DOHH2 (cell line): ENCODE data around the gene SLC2A4.

Experiments
- H3F3A ChIP-seq: fragments of 200-600 bp; sonication (generic), shearing (Covaris generic); 2 replicates; pipeline ENCODE4 v1.6.0; 2016; ENCODE audit warnings: antibody characterized with exemption, mild to moderate bottlenecking; ENCODE audit not compliant: control insufficient read depth, insufficient read depth
- H3K27ac ChIP-seq: fragments of 200-600 bp; sonication (generic); 2 replicates; pipeline ENCODE4 v1.5.1; 2014; ENCODE audit warnings: low read depth, mild to moderate bottlenecking, low read length, moderate library complexity
- H3K27me3 ChIP-seq: fragments of 200-600 bp; sonication (generic); 2 replicates; pipeline ENCODE4 v1.6.1; 2014; ENCODE audit warnings: mild to moderate bottlenecking, low read length, mixed read lengths; ENCODE audit not compliant: control insufficient read depth
- H3K36me3 ChIP-seq: fragments of 200-600 bp; sonication (generic); 2 replicates; pipeline ENCODE4 v1.6.1; 2014; ENCODE audit warnings: mild to moderate bottlenecking, low read length, moderate library complexity, mixed read lengths; ENCODE audit not compliant: control insufficient read depth
- H3K4me1 ChIP-seq: fragments of 200-600 bp; sonication (generic); 2 replicates; pipeline ENCODE4 v1.6.1; 2014; ENCODE audit warnings: mild to moderate bottlenecking, low read length, mixed read lengths; ENCODE audit not compliant: control insufficient read depth
- H3K4me2 ChIP-seq: fragments of 200-600 bp; sonication (generic); 2 replicates; pipeline ENCODE4 v1.6.0; 2014; ENCODE audit warnings: mild to moderate bottlenecking, low read length, moderate library complexity
- H3K4me3 ChIP-seq: fragments of 200-600 bp; sonication (generic); 2 replicates; pipeline ENCODE4 v1.5.1; 2014; ENCODE audit warnings: mild to moderate bottlenecking, low read length, mixed read lengths
- H3K79me2 ChIP-seq: fragments of 200-600 bp; sonication (generic); 2 replicates; pipeline ENCODE4 v1.6.1; 2014; ENCODE audit warnings: mild to moderate bottlenecking, low read length, mixed read lengths; ENCODE audit not compliant: control insufficient read depth
- H3K9me2 ChIP-seq: fragments of 200-600 bp; sonication (generic); replicated peaks from 2 replicates; pipeline ENCODE4 v1.6.1; 2014; ENCODE audit warnings: mild to moderate bottlenecking, low read length, mixed read lengths; ENCODE audit not compliant: control insufficient read depth
- H3K9me3 ChIP-seq: fragments of 200-600 bp; sonication (generic); 2 replicates; pipeline ENCODE4 v1.6.1; 2014; ENCODE audit warnings: antibody characterized with exemption, low read length, mixed read lengths; ENCODE audit not compliant: control insufficient read depth, insufficient read depth
- H4K20me1 ChIP-seq: fragments of 200-600 bp; sonication (generic); 2 replicates; pipeline ENCODE4 v1.6.0; 2014; ENCODE audit warnings: low read depth, mild to moderate bottlenecking, antibody characterized with exemption, low read length, moderate library complexity; ENCODE audit not compliant: control insufficient read depth, insufficient read depth
- CTCF ChIP-seq: fragments of 200-600 bp; sonication (generic); IDR thresholded peaks from one replicate; pipeline ENCODE4 v1.5.1; 2014; ENCODE audit warnings: antibody characterized with exemption, mild to moderate bottlenecking, low read depth, low read length; ENCODE audit not compliant: poor library complexity, severe bottlenecking
- EZH2phosphoT487 ChIP-seq: fragments of 200-600 bp; sonication (generic); IDR thresholded peaks from 2 replicates; pipeline ENCODE4 v1.6.1; 2017; ENCODE audit warnings: borderline replicate concordance, mild to moderate bottlenecking, antibody characterized with exemption, low read length, moderate library complexity, mixed read lengths

The SLC2A4 gene

DNA sequence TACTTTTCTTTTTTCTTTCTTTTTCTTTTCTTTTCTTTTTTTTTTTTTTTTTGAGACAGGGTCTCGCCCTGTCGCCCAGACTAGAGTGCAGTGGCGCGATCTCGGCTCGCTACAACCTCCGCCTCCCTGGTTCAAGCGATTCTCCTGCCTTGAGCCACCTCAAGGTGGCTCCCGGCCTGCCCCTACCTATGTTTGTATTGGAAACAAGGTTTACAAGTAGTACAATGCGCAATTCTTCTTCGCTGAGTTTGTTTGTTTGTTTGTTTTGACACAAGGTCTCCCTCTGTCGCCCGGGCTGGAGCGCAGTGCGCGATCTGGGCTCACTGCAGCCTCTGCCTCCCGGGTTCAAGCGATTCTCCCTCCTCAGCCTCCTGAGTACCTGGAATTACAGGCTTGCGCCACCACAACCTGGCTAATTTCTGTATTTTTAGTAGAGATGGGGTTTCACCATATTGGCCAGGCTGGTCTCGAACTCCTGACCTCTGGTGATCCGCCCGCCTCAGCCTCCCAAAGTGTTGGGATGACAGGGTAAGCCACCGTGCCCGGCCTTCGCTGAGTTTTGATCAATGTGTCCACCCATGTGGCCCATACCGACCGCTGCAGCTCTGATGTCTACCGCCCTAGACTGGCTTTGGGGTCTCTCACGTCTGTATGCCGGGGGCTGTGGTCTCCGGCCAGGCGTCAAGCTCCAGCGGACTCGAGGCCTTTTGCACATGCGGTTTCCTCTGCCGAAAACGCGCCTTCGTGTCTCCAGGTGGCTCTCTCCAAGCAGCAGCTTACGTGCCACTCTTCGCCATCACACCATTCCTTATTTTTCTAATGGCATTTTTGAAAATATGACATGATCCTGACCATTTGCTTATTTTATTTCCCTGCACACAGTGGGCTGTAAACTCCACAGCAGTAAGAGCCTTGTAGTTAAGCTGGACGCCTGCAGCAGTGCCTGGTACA, 14.0 kb downstream of the SLC2A4 start:
- peaks cover 36% of the 10 kb centered on the region for H3K27me3 ChIP-seq
- no peak overlapping the region for H3K27ac ChIP-seq
- peak overlapping the region; percentile 69 for H3K4me3 ChIP-seq
- peaks cover 23% of the 10 kb centered on the region for H3K4me1 ChIP-seq
- H3K9me2 ChIP-seq = no peaks in the 10 kb centered on the region
- H4K20me1 ChIP-seq = no peaks in the 10 kb centered on the region
- H3K9me3 ChIP-seq = no peaks in the 10 kb centered on the region
- no peaks in the 10 kb centered on the region for H3K36me3 ChIP-seq
- H3K4me2 ChIP-seq = peak overlapping the region; percentile 89
- TF ChIP-seq CTCF (no peak), EZH2phosphoT487 (no peak)
- H3F3A ChIP-seq = 0 out of 2 replicates have a peak, but pooled peaks cover 2% of the 10 kb centered on the region
- H3K79me2 ChIP-seq = no peaks in the 10 kb centered on the region

DNA sequence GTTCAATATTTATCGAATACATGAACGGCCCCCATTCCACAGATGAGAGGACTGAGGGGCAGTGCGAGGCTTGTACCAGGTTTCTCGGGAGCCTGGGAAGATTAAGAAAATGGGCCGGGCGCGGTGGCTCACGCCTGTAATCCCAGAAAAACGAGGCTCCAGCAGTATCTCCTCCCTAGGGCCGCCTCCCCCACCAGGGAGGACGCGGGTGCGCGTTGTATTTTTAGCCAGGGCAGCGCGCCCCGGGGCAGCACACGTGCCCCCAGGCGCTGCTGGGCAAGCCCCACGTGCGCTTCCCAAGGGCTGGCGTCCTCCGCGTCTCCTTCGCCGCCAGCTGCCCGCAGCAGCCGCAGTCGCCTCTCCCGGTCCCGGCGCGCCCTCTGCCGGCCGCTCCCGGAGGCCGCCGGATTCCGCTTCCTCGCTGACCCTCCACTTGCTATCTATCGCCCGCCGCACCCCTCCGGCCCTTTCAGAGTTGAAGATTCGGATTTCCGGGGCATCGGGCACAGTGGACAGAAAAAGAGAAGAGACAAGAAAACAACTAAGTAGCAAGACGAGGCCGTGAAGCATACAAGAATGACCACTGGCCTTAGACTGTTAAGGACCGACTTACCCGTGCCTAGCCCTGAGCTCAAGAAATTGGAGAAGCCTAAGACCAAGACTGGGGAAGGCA, 14.8 kb downstream of the SLC2A4 start:
- Histone ChIP-seq H3K36me3 (no peaks in the 10 kb centered on the region), H3K4me3 (peak overlapping the region; percentile 49), H3K4me2 (peak overlapping the region; percentile 89), H3K79me2 (no peaks in the 10 kb centered on the region), H3K4me1 (peaks cover 23% of the 10 kb centered on the region), H3K27me3 (peaks cover 28% of the 10 kb centered on the region), H3K27ac (no peak overlapping the region), H3F3A (0 out of 2 replicates have a peak, but pooled peaks cover 2% of the 10 kb centered on the region), H3K9me2 (no peaks in the 10 kb centered on the region), H3K9me3 (no peaks in the 10 kb centered on the region), H4K20me1 (no peaks in the 10 kb centered on the region)
- peak; percentile 93 for TF ChIP-seq CTCF
- no peak for TF ChIP-seq EZH2phosphoT487

GRCh38 chr17:7304179-7304578, 22.7 kb downstream of the SLC2A4 start:
- Histone ChIP-seq H3K27ac (no peak overlapping the region), H3K4me1 (peaks cover 8% of the 10 kb centered on the region), H4K20me1 (peaks cover 2% of the 10 kb centered on the region), H3K9me2 (no peaks in the 10 kb centered on the region), H3K4me2 (no peak overlapping the region), H3K79me2 (peaks cover 18% of the 10 kb centered on the region), H3K27me3 (no peaks in the 10 kb centered on the region), H3K9me3 (no peaks in the 10 kb centered on the region), H3F3A (peaks cover 14% of the 10 kb centered on the region), H3K4me3 (no peak overlapping the region), H3K36me3 (peaks cover 18% of the 10 kb centered on the region)
- no peak for TF ChIP-seq CTCF
- no peak for TF ChIP-seq EZH2phosphoT487
